OCI-LY7 (cell line): ENCODE results near the gene ARHGEF38.

Experiments
- CTCF ChIP-seq: fragments of 200-600 bp; sonication (generic); conservative IDR thresholded peaks from 2 replicates; pipeline ENCODE4 v1.5.1; 2014; ENCODE audit warnings: mild to moderate bottlenecking, antibody characterized with exemption, low read length, moderate library complexity, mixed read lengths
- EZH2phosphoT487 ChIP-seq: fragments of 200-600 bp; sonication (generic); IDR thresholded peaks from 2 replicates; pipeline ENCODE4 v1.6.1; 2018; ENCODE audit warnings: low read depth, borderline replicate concordance, mild to moderate bottlenecking, mixed run types, antibody characterized with exemption, low read length, moderate library complexity, mixed read lengths

- no peak for TF ChIP-seq CTCF
- no peak for TF ChIP-seq EZH2phosphoT487
These were observed 35.4 kb downstream of the ARHGEF38 start for GRCh38 chr4:105587841-105588240.
